Activated CD4-positive, alpha-beta T cell treated with anti-CD3 and anti-CD28 coated beads, Interleukin-2, amount 10 ng/mL, durations not matched to agents 7 days and 5 days (primary cell): ENCODE measurements around the gene LHFPL2. TPM values are rescaled to one million over a fixed set of nuclear protein-coding genes. Genes with fewer than 3 reads are reported as not detected.

ENCODE experiments used
- CTCF ChIA-PET: fragments of 350-600 bp; sonication (Branson Sonifier 250); formaldehyde crosslinking; loops from one replicate; lab custom pipeline; 2021; ENCODE audit warnings: antibody characterized with exemption; lab: Charles Lee
- POLR2A ChIA-PET: fragments of 350-600 bp; sonication (Branson Sonifier 250); formaldehyde crosslinking; loops from one replicate; lab custom pipeline; 2021; ENCODE audit warnings: antibody characterized with exemption; lab: Charles Lee
- DNase-seq: peaks from one replicate; pipeline ENCODE4 v3.0.0-alpha.2; 2020
- H3K27ac Mint-ChIP-seq: one replicate; pipeline ENCODE4 v1.8.0; 2021; ENCODE audit warnings: mild to moderate bottlenecking, moderate library complexity, mixed read lengths
- H3K27me3 Mint-ChIP-seq: one replicate; pipeline ENCODE4 v1.8.0; 2021; ENCODE audit warnings: mixed read lengths
- H3K36me3 Mint-ChIP-seq: one replicate; pipeline ENCODE4 v1.8.0; 2021; ENCODE audit warnings: low read depth, mixed read lengths
- H3K4me1 Mint-ChIP-seq: one replicate; pipeline ENCODE4 v1.8.0; 2021; ENCODE audit warnings: mixed read lengths
- H3K4me3 Mint-ChIP-seq: one replicate; pipeline ENCODE4 v1.8.0; 2021; ENCODE audit warnings: mild to moderate bottlenecking, moderate library complexity, mixed read lengths
- H3K9me3 Mint-ChIP-seq: one replicate; pipeline ENCODE4 v1.8.0; 2021; ENCODE audit warnings: mixed read lengths
- total RNA-seq, 2 experiments: library from RNA; stranded (reverse); gene quantifications; one replicate each; pipeline ENCODE4 v1.2.3, GENCODE V29; 2021

LHFPL2 gene
- total RNA-seq, 2 experiments from 2014 or later: 0.15 to 0.37 TPM

- H3K27me3 Mint-ChIP-seq: no peaks in the 10 kb centered on the region
- no peak overlapping the region for H3K4me3 Mint-ChIP-seq
- CTCF ChIA-PET: no interaction called here
- no peaks in the 10 kb centered on the region for H3K36me3 Mint-ChIP-seq
- no peak overlapping the region for H3K27ac Mint-ChIP-seq
- DNase-seq: no peak
- H3K4me1 Mint-ChIP-seq: no peaks in the 10 kb centered on the region
- no peaks in the 10 kb centered on the region for H3K9me3 Mint-ChIP-seq
- POLR2A ChIA-PET: no interaction called here
These were observed 157.7 kb downstream of the LHFPL2 start for GRCh38 chr5:78490709-78491485.

GRCh38 chr5:78487846-78488245 is 160.7 kb downstream of the LHFPL2 start:
- H3K4me1 Mint-ChIP-seq: peaks cover 17% of the 10 kb centered on the region
- ChIA-PET CTCF (interaction anchor here (0.6 kb wide), 1 partner anchor 202 kb away, joined by 3 read pairs; no protein-coding TSS in a partner anchor), POLR2A (no interaction called here)
- H3K27ac Mint-ChIP-seq: no peak overlapping the region
- H3K27me3 Mint-ChIP-seq: no peaks in the 10 kb centered on the region
- no peak overlapping the region for H3K4me3 Mint-ChIP-seq
- DNase-seq: no peak
- H3K36me3 Mint-ChIP-seq: peaks cover 5% of the 10 kb centered on the region
- H3K9me3 Mint-ChIP-seq: no peaks in the 10 kb centered on the region

GRCh38 chr5:78486218-78486617 is 162.4 kb downstream of the LHFPL2 start:
- CTCF ChIA-PET: interaction anchor here (1.0 kb wide), 1 partner anchor 23 kb away, joined by 3 read pairs; no protein-coding TSS in a partner anchor
- DNase-seq: no peak
- H3K4me1 Mint-ChIP-seq: peaks cover 18% of the 10 kb centered on the region
- no peaks in the 10 kb centered on the region for H3K27me3 Mint-ChIP-seq
- H3K36me3 Mint-ChIP-seq: peaks cover 6% of the 10 kb centered on the region
- no peak overlapping the region for H3K27ac Mint-ChIP-seq
- no peaks in the 10 kb centered on the region for H3K9me3 Mint-ChIP-seq
- POLR2A ChIA-PET: no interaction called here
- H3K4me3 Mint-ChIP-seq: no peak overlapping the region

GRCh38 chr5:78483809-78484521 is 164.6 kb downstream of the LHFPL2 start:
- Mint-ChIP-seq H3K4me3 (no peak overlapping the region), H3K9me3 (no peaks in the 10 kb centered on the region), H3K36me3 (peaks cover 6% of the 10 kb centered on the region), H3K27ac (no peak overlapping the region), H3K27me3 (no peaks in the 10 kb centered on the region), H3K4me1 (peaks cover 18% of the 10 kb centered on the region)
- CTCF ChIA-PET: no interaction called here
- no peak for DNase-seq
- POLR2A ChIA-PET: no interaction called here

- H3K36me3 Mint-ChIP-seq: peaks cover 6% of the 10 kb centered on the region
- H3K4me1 Mint-ChIP-seq: peaks cover 18% of the 10 kb centered on the region
- DNase-seq: no peak
- CTCF ChIA-PET: no interaction called here
- H3K9me3 Mint-ChIP-seq: no peaks in the 10 kb centered on the region
- POLR2A ChIA-PET: no interaction called here
- no peaks in the 10 kb centered on the region for H3K27me3 Mint-ChIP-seq
- no peak overlapping the region for H3K27ac Mint-ChIP-seq
- H3K4me3 Mint-ChIP-seq: no peak overlapping the region
These were observed 165.6 kb downstream of the LHFPL2 start for GRCh38 chr5:78482948-78483347.

GRCh38 chr5:78476795-78477194 is 171.8 kb downstream of the LHFPL2 start:
- Mint-ChIP-seq H3K27ac (no peak overlapping the region), H3K36me3 (no peaks in the 10 kb centered on the region), H3K4me3 (no peak overlapping the region), H3K4me1 (no peaks in the 10 kb centered on the region), H3K9me3 (no peaks in the 10 kb centered on the region), H3K27me3 (no peaks in the 10 kb centered on the region)
- POLR2A ChIA-PET: no interaction called here
- CTCF ChIA-PET: no interaction called here
- no peak for DNase-seq

GRCh38 chr5:78475370-78475769 is 173.2 kb downstream of the LHFPL2 start:
- DNase-seq: no peak
- Mint-ChIP-seq H3K36me3 (no peaks in the 10 kb centered on the region), H3K4me1 (no peaks in the 10 kb centered on the region), H3K27ac (no peak overlapping the region), H3K4me3 (no peak overlapping the region), H3K9me3 (no peaks in the 10 kb centered on the region), H3K27me3 (no peaks in the 10 kb centered on the region)
- ChIA-PET CTCF (interaction anchor here (0.7 kb wide), 1 partner anchor 224 kb away, joined by 3 read pairs; no protein-coding TSS in a partner anchor), POLR2A (no interaction called here)

GRCh38 chr5:78473751-78474150 is 174.8 kb downstream of the LHFPL2 start:
- no peak for DNase-seq
- Mint-ChIP-seq H3K36me3 (no peaks in the 10 kb centered on the region), H3K27ac (no peak overlapping the region), H3K4me3 (no peak overlapping the region), H3K4me1 (no peaks in the 10 kb centered on the region), H3K27me3 (no peaks in the 10 kb centered on the region), H3K9me3 (no peaks in the 10 kb centered on the region)
- POLR2A ChIA-PET: no interaction called here
- CTCF ChIA-PET: interaction anchor here (0.7 kb wide), 1 partner anchor 495 kb away, joined by 3 read pairs; no protein-coding TSS in a partner anchor

GRCh38 chr5:78472469-78473106 is 176.0 kb downstream of the LHFPL2 start:
- CTCF ChIA-PET: no interaction called here
- DNase-seq: no peak
- Mint-ChIP-seq H3K4me1 (no peaks in the 10 kb centered on the region), H3K27me3 (no peaks in the 10 kb centered on the region), H3K27ac (no peak overlapping the region), H3K36me3 (no peaks in the 10 kb centered on the region), H3K4me3 (no peak overlapping the region), H3K9me3 (no peaks in the 10 kb centered on the region)
- POLR2A ChIA-PET: no interaction called here

GRCh38 chr5:78471896-78472295 is 176.7 kb downstream of the LHFPL2 start:
- H3K27ac Mint-ChIP-seq: no peak overlapping the region
- no peak for DNase-seq
- no peaks in the 10 kb centered on the region for H3K9me3 Mint-ChIP-seq
- no peak overlapping the region for H3K4me3 Mint-ChIP-seq
- no peaks in the 10 kb centered on the region for H3K27me3 Mint-ChIP-seq
- ChIA-PET POLR2A (no interaction called here), CTCF (no interaction called here)
- no peaks in the 10 kb centered on the region for H3K36me3 Mint-ChIP-seq
- H3K4me1 Mint-ChIP-seq: no peaks in the 10 kb centered on the region

GRCh38 chr5:78467752-78468357 is 180.7 kb downstream of the LHFPL2 start:
- no peaks in the 10 kb centered on the region for H3K4me1 Mint-ChIP-seq

GRCh38 chr5:78467140-78467539 is 181.4 kb downstream of the LHFPL2 start:
- Mint-ChIP-seq H3K4me3 (no peak overlapping the region), H3K36me3 (peaks cover 7% of the 10 kb centered on the region)
- CTCF ChIA-PET: no interaction called here

More at GRCh38 chr5:78467752-78468357, 180.7 kb downstream of the LHFPL2 start:
- Mint-ChIP-seq H3K36me3 (peaks cover 7% of the 10 kb centered on the region), H3K27me3 (no peaks in the 10 kb centered on the region), H3K4me3 (no peak overlapping the region), H3K27ac (no peak overlapping the region), H3K9me3 (peaks cover 3% of the 10 kb centered on the region)
- DNase-seq: no peak
- ChIA-PET CTCF (no interaction called here), POLR2A (no interaction called here)

More at GRCh38 chr5:78467140-78467539, 181.4 kb downstream of the LHFPL2 start:
- Mint-ChIP-seq H3K27ac (no peak overlapping the region), H3K27me3 (no peaks in the 10 kb centered on the region), H3K9me3 (peaks cover 3% of the 10 kb centered on the region), H3K4me1 (no peaks in the 10 kb centered on the region)
- no peak for DNase-seq
- POLR2A ChIA-PET: no interaction called here
